Keratinocyte (primary cell): ENCODE results near the gene VWA5B2.

Experiments
- EZH2 ChIP-seq: IDR thresholded peaks from one replicate; pipeline ENCODE4 v1.6.1; 2012; ENCODE audit warnings: inconsistent platforms, mild to moderate bottlenecking, low read length, moderate library complexity
- TF ChIP-seq, protein P1 (sequence below), 3 experiments: IDR thresholded peaks in 1 of 3; conservative IDR thresholded peaks in 1 of 3; optimal IDR thresholded peaks in 1 of 3; 2 replicates in 2 of 3; 3 replicates in 1 of 3; pipeline versions ENCODE3 to v1.5.1; 2011; ENCODE audit warnings: low read length in 3 of 3, mild to moderate bottlenecking in 3 of 3, moderate library complexity in 2 of 3, control low read depth in 1 of 3, inconsistent platforms in 1 of 3; ENCODE audit not compliant: insufficient read depth in 2 of 3; ENCODE audit errors: extremely low read depth in 1 of 3

DNA sequence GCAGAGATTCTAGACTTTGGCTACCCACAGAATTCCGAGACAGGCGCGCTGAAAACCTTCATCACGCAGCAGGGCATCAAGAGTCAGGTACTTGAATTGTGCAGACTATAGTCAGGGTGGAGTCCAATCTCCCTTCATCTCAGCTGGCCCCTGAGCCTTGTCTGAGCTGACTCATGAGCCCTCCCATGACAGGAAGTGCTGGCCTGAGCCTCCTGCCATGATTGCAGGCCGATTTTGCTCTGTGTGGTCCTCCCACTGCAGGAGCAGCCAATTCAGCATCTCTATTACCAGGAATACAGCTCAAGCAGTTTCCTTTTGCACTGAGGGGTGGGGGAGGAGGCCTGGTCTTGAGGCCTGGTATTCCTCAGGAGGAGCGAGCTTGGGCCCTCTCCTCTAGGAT is 49.2 kb upstream of the VWA5B2 start:
- TF ChIP-seq, protein P1, sequence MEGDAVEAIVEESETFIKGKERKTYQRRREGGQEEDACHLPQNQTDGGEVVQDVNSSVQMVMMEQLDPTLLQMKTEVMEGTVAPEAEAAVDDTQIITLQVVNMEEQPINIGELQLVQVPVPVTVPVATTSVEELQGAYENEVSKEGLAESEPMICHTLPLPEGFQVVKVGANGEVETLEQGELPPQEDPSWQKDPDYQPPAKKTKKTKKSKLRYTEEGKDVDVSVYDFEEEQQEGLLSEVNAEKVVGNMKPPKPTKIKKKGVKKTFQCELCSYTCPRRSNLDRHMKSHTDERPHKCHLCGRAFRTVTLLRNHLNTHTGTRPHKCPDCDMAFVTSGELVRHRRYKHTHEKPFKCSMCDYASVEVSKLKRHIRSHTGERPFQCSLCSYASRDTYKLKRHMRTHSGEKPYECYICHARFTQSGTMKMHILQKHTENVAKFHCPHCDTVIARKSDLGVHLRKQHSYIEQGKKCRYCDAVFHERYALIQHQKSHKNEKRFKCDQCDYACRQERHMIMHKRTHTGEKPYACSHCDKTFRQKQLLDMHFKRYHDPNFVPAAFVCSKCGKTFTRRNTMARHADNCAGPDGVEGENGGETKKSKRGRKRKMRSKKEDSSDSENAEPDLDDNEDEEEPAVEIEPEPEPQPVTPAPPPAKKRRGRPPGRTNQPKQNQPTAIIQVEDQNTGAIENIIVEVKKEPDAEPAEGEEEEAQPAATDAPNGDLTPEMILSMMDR (optimal IDR thresholded peaks at IDR 0.05 in 1 of 3, IDR thresholded peaks at IDR 0.05 in 1 of 3, conservative IDR thresholded peaks at IDR 0.05 in 1 of 3; ENCODE audit: extremely low read depth in 1 of 3, insufficient read depth in 2 of 3, low read length in 3 of 3), result no peak
- no peak for TF ChIP-seq EZH2
